ENCODE data around the gene MTSS2.

MTSS2 gene

DNA sequence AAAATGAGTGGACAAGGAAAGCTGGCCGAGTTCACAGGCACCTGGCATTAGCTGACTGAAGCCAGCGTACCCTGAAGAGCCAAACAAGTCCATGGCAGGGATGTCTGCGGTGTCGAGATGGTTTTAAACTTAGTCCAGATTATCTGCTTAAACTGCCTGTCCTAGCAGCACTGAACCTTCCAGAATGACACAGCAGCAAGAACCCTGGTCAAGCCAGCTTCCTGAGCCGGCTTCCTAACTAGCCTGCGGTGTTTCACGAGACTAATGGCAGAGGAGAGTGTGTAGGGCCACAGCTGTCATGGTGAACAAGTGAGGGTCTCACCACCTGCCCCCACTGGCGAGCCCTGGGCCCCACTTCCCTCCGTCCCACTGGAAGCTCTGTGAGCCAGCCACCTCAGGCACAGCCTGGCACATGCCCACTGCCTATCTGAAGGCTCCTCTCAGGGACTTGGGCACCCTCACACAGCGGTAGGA lies 28.8 kb upstream of the MTSS2 start:
- DNase-seq: no peak

GRCh38 chr16:70713824-70714223 lies 28.0 kb upstream of the MTSS2 start:
- DNase-seq: no peak

- DNase-seq: no peak
Observed at GRCh38 chr16:70713342-70713741, 27.5 kb upstream of the MTSS2 start.

DNA sequence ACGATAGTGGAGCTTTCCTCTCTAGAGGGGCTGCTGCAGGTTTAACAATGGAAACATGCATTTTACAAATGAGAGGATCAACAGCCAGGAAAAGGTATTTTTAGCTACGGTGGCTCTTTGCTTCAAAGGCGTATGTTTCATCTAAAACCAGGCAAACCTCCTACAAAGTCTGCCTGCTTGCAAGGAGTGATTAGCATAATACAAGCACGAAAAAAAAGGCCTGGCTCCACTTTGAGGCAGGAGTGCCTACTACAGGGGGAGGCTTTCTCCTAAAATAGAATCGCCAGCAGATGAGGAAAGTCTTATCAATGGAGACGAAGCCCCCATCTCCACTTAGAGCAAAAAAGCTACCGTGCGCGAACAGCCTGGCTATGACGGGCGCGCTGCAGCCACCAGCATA lies 27.1 kb upstream of the MTSS2 start:
- DNase-seq: no peak

DNA sequence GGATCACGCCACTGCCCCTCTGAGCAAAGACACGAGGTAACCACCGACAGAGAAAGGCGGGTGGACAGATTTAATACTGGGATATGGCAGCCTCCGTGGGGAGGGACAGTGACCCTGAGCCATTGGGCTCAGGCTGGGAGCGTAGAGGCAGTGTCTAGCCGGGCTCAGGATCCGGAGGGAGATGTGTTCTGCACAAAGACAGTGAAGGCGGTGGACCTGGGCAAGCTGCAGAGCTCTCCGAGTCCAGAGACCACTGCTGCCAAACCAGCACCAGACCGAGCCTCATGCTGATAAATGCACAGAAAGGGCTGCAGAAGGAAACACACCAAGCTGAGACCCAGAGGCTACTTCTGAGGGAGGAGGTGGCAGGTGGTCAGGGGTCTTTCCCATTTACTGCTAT lies 26.5 kb upstream of the MTSS2 start:
- no peak for DNase-seq

GRCh38 chr16:70711211-70712031 lies 25.6 kb upstream of the MTSS2 start:
- no peak for DNase-seq

DNA sequence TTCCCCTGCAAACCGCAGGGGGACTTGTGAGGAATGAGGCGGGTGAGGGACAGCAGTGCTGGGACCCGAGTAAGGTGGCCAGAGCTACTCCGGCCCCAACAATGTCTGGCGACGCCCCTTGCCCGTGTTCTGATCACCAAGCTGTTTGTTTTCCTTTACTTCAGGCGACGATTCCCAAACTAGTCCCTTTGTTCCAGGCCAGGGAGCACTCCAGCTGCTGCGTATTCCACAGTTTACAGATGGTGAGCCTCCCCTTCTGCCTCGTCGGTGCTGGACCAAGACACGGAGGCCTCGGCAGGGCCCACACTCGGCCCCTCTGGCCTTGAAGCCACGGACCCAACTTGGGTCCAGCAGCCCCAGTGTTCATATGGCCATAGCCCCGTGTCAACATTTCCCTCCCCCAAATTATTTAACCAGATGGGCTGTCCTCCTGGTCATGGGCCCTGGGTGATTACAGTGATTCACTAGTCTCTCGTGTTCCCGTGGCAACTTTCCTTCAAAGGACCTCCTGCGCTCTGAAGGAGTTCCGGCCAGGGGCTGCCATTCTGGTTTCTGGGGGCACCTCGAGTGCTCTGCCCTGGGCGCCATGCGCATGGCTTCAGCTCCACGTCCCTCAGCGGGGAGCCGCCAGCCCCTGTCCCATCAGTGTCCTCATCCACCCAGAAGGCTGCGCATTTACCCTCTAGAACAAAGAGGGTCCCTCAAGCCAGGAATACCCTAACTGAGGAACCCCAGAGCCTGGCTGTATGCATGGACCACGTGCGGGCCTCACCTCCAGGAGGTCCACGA lies 24.8 kb upstream of the MTSS2 start:
- no peak for DNase-seq

GRCh38 chr16:70709942-70710341 lies 24.1 kb upstream of the MTSS2 start:
- no peak for DNase-seq

DNA sequence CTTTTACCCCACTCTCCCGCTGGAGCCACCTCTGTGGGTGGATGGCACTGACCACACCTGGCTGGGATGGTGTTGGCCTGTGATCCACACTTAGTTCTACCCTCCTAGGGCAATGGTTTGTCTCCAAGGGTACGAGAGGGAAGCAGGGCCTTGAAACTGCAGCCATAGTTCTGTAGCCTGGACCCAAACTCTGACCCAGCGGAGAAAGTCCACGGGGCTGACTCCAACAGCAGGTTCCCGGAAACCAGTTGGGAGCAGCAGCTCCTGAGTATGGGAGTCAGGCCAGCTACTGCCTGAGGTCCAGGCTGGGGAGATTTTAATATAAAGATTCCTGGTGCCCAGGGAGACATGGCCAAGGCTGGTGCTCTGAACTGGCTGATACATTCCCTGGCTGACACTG lies 23.6 kb upstream of the MTSS2 start:
- no peak for DNase-seq

GRCh38 chr16:70708366-70709246 lies 22.8 kb upstream of the MTSS2 start:
- no peak for DNase-seq

DNA sequence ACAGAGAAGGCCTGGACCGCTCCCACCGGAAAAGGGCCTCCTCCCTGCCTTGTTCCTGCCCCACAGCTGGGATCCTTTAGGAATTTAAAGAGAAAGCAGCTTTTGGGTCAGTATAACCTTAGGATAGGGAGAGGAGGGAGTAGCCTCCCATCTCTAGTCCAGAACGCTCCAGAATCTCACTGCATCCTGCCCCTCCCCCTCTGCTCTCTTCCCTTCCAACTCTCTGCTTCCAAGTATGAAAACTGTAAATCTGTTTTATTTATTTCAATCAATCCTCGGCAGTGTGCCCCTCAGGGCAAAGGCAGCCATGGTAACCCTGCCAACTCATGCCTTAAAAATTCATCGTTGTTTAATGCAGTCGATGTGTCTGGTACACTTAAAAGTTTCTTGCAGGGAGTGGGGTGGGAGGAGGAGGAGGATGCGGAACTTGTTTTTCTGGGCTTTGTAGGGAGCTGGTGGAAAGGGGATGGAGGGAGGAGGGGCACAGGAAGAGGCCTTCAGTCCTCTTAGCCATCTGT lies 21.2 kb upstream of the MTSS2 start:
- DNase-seq: peak; percentile 69

DNA sequence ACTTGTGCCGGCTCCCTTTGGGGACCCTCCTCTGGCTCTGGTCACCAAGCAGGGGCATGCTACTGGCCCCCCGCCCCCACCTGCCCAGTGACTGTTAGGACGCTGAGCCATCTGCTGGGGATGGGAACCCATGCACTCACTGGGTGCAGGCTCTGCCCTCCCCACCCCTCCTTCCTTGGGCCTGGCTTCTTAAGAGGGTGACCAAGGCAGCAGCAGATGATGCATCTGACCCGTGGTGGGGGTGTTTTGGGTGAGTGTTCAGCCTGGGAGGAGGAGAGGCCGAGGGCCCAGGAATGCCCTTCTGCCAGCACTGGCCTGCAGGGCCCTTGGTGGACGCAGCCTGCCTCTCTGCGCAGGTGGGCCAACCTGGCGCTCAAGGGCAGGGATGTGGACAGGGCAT lies 19.2 kb upstream of the MTSS2 start:
- no peak for DNase-seq

DNA sequence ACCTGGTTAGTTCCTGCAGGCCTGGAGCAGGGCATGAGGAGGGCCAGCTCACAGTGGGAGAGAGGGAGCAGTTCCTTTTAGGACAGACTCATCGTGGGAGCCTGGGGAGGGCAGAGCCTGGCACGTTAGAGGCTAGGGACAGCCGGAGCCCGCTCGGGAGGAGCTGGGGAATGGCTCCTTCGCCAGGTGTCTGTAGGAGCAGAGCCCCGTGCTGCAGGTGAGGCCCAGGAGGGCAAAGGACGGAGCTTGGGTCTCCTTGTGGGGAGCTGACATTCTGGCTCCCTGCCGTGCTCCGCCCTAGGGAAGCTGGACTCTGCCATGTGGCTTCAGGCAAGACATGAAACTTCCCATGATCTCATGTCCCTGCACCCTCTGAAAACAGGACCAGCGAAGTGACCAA lies 18.7 kb upstream of the MTSS2 start:
- no peak for DNase-seq

GRCh38 chr16:70703835-70704381 lies 18.1 kb upstream of the MTSS2 start:
- no peak for DNase-seq

GRCh38 chr16:70703041-70703834 lies 17.4 kb upstream of the MTSS2 start:
- DNase-seq: peak; percentile 88

DNA sequence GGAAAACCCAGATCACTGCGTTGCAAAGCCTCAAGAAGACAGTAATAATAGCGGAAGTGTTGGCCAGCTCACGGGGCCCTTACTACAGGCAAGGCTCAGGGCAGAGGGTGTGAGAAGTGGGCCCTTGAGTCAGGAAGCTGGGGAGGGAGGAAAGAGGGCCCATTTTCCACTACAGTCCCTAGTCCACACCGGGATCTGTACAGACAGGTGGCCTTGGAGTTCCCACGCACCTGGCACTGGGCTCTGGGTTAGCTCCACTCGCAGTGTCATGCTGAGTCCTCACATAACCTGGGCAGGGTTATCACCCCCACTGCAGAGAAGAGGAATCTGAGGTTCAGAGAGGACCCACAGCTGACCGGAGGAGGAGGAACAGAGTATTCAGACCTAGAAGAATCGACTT lies 16.8 kb upstream of the MTSS2 start:
- DNase-seq: no peak

DNA sequence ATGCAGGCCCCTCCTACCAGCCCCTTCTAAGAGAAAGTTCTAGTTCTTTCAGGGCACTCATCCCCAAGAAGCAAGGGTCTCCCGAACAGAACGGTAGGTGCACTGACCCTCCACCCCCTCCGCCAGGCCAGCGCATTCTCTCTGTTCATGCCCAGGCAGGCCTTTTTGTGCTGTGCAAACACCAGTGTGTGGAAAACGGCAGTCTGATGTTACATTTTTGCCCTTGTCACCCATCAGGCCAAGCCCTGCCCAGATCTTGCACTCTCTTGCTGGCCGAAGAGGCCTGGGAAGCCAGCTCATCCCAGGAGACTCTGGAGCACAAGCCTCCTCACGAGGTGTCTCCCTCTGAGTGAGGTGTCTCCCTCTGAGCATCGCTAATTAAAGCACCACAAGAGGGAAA lies 16.1 kb upstream of the MTSS2 start:
- DNase-seq: no peak

GRCh38 chr16:70701596-70701995 lies 15.7 kb upstream of the MTSS2 start:
- DNase-seq: no peak

DNA sequence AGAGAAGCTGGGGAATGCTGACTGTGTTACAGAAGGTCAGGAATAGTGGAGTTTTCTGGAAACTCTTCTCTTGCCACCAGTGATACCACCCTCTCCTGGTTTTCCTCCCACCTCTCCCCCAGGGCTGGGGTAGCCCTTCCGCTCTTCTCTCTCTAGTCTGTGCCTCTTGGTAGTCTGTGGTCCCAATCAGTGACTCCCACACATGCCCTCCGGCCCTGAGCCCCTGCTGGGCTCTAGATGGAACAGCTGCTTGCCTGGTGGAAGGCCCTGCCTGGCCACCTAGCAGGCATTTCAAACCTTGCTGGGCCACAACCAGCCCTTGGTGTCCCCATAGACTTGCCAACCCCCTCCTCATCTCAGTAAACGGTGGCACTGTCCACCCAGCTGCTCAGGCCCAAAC lies 15.2 kb upstream of the MTSS2 start:
- no peak for DNase-seq

DNA sequence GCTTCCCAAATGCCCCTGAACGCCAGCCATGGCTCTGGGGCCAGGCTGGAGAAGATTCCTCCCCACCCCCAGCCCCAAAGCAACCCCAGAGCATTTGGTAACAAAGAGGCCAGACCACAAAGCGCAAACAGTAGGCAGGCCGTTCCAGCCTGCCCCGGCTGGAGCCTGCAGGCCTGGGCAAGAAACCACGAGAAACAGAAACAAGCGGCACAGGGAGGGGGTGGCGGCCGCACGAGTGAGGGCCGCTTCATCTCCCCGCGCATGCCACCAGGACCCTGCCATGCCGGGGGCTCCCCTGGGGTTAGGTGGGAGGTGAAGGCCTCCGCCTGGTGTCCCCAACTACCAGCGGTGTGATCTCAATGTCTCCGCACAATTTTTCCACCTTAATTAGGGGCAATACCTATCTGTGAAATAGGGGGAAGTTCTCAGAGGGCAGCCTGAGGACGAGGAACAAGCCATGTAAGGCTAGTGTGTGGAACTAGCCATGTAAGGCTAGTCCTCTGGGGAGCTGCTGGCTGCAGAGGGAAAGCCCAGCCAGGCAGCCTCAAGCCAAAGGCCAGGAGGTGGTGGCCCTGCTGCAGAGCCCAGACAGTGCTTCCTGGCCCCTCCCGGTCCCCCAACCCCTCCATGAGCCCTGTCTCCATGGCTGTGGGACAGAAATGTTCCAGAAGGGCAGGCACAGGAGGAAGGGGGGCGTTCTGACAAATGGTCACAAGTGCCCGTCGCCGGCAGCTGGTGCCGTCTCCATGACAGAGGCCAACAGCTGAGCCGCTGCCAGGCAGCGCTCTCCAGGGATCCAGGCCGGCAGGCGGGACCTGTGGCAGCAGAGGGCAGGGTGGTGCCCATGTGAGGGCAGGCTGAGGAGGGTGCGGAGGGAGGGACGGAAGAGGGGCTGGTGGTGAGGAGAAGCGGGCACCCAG lies 14.5 kb upstream of the MTSS2 start:
- no peak for DNase-seq

DNA sequence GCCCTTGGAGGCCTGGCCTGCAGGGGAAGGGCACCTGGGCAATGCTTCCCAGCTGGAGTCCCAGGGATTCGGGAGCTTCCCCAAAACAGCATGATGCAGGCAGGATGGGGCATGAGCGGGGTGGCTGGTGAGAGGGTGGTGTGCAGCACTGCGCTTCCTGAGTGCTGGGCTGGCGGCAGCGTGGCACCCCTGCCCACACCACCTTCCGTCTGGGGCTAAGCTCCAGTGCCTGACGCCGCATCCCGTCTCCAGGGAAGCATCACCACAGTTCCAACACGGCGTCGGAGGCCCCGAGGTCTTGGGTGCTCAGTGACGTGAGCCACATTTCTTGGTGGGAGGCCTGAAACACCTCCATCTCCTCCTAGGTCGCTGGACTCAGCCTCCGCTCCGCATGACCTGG lies 13.8 kb upstream of the MTSS2 start:
- DNase-seq: no peak
